Ishikawa (cell line): Measurements from ENCODE around the gene METTL15.

Experiments
- CEBPB ChIP-seq: IDR thresholded peaks from 2 replicates; pipeline ENCODE4 v1.6.1; 2012
- CREB1 ChIP-seq: IDR thresholded peaks from 2 replicates; pipeline ENCODE4 v1.6.1; 2012; ENCODE audit warnings: low read depth
- EGR1 ChIP-seq: IDR thresholded peaks from 2 replicates; pipeline ENCODE4 v1.6.1; 2012
- EP300 ChIP-seq: IDR thresholded peaks from 2 replicates; pipeline ENCODE4 v1.6.1; 2012; ENCODE audit warnings: borderline replicate concordance
- FOXM1 ChIP-seq: IDR thresholded peaks from 2 replicates; pipeline ENCODE4 v1.6.1; 2012; ENCODE audit warnings: low read depth, borderline replicate concordance
- NFIC ChIP-seq: IDR thresholded peaks from 2 replicates; pipeline ENCODE4 v1.6.1; 2012
- RAD21 ChIP-seq: IDR thresholded peaks from 2 replicates; pipeline ENCODE4 v1.6.1; 2012; ENCODE audit warnings: low read depth
- REST ChIP-seq: IDR thresholded peaks from 2 replicates; pipeline ENCODE4 v1.6.1; 2012; ENCODE audit warnings: low read depth, mild to moderate bottlenecking
- TAF1 ChIP-seq: IDR thresholded peaks from 2 replicates; pipeline ENCODE4 v1.6.1; 2012; ENCODE audit warnings: low read depth, mild to moderate bottlenecking
- TCF12 ChIP-seq: IDR thresholded peaks from 2 replicates; pipeline ENCODE4 v1.6.1; 2012; ENCODE audit warnings: low read depth
- TEAD4 ChIP-seq: IDR thresholded peaks from 2 replicates; pipeline ENCODE4 v1.6.1; 2012
- USF1 ChIP-seq: IDR thresholded peaks from 2 replicates; pipeline ENCODE4 v1.6.1; 2012
- YY1 ChIP-seq: IDR thresholded peaks from 2 replicates; pipeline ENCODE4 v1.6.1; 2012; ENCODE audit warnings: low read depth
- ZBTB7A ChIP-seq: IDR thresholded peaks from 2 replicates; pipeline ENCODE4 v1.6.1; 2012; ENCODE audit warnings: low read depth
- TF ChIP-seq, protein P1 (sequence below): IDR thresholded peaks from 2 replicates; pipeline ENCODE4 v1.6.1; 2012

The METTL15 gene

DNA sequence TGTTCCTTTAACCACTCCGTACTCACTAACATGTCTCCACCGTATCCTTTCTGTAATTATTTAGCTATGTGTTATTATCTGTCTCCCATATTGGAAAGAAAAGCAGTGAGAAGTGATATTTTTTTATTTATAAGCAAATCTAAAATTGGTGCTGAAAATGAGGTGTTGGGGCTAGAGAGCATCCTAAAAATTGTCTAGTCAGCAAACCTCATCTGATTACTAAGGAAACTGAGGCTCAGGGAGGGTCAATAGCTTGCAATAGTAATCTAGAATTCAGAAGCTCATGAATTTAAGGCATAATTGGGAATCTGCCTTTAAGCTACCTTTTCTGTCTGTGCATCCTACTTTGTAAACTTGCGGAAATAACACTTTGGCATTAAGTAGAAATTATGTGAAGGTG lies 190.0 kb downstream of the METTL15 start:
- TF ChIP-seq, protein P1, sequence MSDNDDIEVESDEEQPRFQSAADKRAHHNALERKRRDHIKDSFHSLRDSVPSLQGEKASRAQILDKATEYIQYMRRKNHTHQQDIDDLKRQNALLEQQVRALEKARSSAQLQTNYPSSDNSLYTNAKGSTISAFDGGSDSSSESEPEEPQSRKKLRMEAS: no peak
- TF ChIP-seq TCF12 (no peak), YY1 (no peak), FOXM1 (no peak), NFIC (no peak), CEBPB (no peak), ZBTB7A (no peak), EGR1 (no peak), USF1 (no peak), TEAD4 (no peak), EP300 (no peak), RAD21 (no peak), TAF1 (no peak), REST (no peak), CREB1 (no peak)

DNA sequence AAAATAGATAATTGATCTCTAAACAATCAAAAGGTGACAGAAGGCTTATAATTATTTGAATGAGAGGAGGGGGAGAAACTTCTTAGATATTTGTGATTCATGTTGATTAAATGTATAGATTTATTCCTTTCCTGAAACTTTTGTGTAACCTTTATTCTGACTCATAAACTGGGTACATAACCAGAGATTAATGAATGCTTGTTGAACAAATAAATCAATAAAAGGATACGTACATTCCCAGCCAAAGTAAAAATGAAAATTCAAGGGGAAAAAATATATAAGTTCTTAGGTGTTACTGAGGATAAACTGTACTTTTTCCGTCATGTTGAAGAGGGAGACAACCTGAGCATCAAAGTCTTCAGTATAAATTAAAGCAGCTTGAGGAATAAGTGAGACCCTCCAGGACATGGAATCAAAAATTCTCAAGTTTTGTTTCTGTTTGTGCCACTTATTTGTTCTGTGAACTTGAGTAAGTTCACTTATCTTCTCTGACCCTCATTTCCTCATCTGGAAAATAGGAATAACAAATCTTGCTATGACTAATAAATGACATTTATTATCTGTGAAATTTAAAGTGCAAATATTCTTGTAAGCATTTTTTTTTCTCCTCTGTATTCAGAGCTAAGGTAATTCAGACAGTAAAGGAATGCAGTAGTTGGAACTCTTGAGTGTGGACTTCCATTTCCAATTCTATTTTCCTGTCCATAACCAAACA lies 195.4 kb downstream of the METTL15 start:
- TF ChIP-seq YY1: no peak
- TF ChIP-seq CEBPB: no peak
- TF ChIP-seq TEAD4: no peak
- TF ChIP-seq ZBTB7A: no peak
- TF ChIP-seq NFIC: no peak
- no peak for TF ChIP-seq RAD21
- no peak for TF ChIP-seq REST
- no peak for TF ChIP-seq USF1
- no peak for TF ChIP-seq EP300
- TF ChIP-seq CREB1: no peak
- no peak for TF ChIP-seq TCF12
- TF ChIP-seq FOXM1: no peak
- TF ChIP-seq EGR1: no peak
- TF ChIP-seq, protein P1: no peak
- TF ChIP-seq TAF1: no peak

GRCh38 chr11:28315440-28315839 lies 207.3 kb downstream of the METTL15 start:
- TF ChIP-seq EGR1 (no peak), REST (no peak), FOXM1 (no peak), RAD21 (no peak), YY1 (no peak), ZBTB7A (no peak), EP300 (no peak), TAF1 (no peak), USF1 (no peak), NFIC (no peak), CREB1 (no peak), TCF12 (no peak), TEAD4 (no peak), CEBPB (no peak)
- TF ChIP-seq, protein P1: no peak

GRCh38 chr11:28318871-28319270 lies 210.7 kb downstream of the METTL15 start:
- no peak for TF ChIP-seq REST
- TF ChIP-seq USF1: no peak
- TF ChIP-seq, protein P1: no peak
- TF ChIP-seq TAF1: no peak
- TF ChIP-seq TEAD4: no peak
- TF ChIP-seq ZBTB7A: no peak
- TF ChIP-seq YY1: no peak
- TF ChIP-seq EGR1: no peak
- TF ChIP-seq TCF12: no peak
- no peak for TF ChIP-seq FOXM1
- no peak for TF ChIP-seq NFIC
- TF ChIP-seq EP300: no peak
- no peak for TF ChIP-seq CREB1
- no peak for TF ChIP-seq RAD21
- no peak for TF ChIP-seq CEBPB
